Ishikawa (cell line): ENCODE data around the gene NEK3.

Experiments
- CEBPB ChIP-seq: IDR thresholded peaks from 2 replicates; pipeline ENCODE4 v1.6.1; 2012
- CREB1 ChIP-seq: IDR thresholded peaks from 2 replicates; pipeline ENCODE4 v1.6.1; 2012; ENCODE audit warnings: low read depth
- EGR1 ChIP-seq: IDR thresholded peaks from 2 replicates; pipeline ENCODE4 v1.6.1; 2012
- EP300 ChIP-seq: IDR thresholded peaks from 2 replicates; pipeline ENCODE4 v1.6.1; 2012; ENCODE audit warnings: borderline replicate concordance
- FOXM1 ChIP-seq: IDR thresholded peaks from 2 replicates; pipeline ENCODE4 v1.6.1; 2012; ENCODE audit warnings: low read depth, borderline replicate concordance
- NFIC ChIP-seq: IDR thresholded peaks from 2 replicates; pipeline ENCODE4 v1.6.1; 2012
- RAD21 ChIP-seq: IDR thresholded peaks from 2 replicates; pipeline ENCODE4 v1.6.1; 2012; ENCODE audit warnings: low read depth
- TAF1 ChIP-seq: IDR thresholded peaks from 2 replicates; pipeline ENCODE4 v1.6.1; 2012; ENCODE audit warnings: low read depth, mild to moderate bottlenecking
- TCF12 ChIP-seq: IDR thresholded peaks from 2 replicates; pipeline ENCODE4 v1.6.1; 2012; ENCODE audit warnings: low read depth
- TEAD4 ChIP-seq: IDR thresholded peaks from 2 replicates; pipeline ENCODE4 v1.6.1; 2012
- YY1 ChIP-seq: IDR thresholded peaks from 2 replicates; pipeline ENCODE4 v1.6.1; 2012; ENCODE audit warnings: low read depth
- ZBTB7A ChIP-seq: IDR thresholded peaks from 2 replicates; pipeline ENCODE4 v1.6.1; 2012; ENCODE audit warnings: low read depth
- TF ChIP-seq, protein P1 (sequence below): IDR thresholded peaks from 2 replicates; pipeline ENCODE4 v1.6.1; 2012
- TF ChIP-seq, protein P2 (sequence below): IDR thresholded peaks from 2 replicates; pipeline ENCODE4 v1.6.1; 2012; ENCODE audit warnings: low read depth, mild to moderate bottlenecking
- TF ChIP-seq, protein P3 (sequence below): IDR thresholded peaks from 2 replicates; pipeline ENCODE4 v1.6.1; 2012

Gene NEK3

GRCh38 chr13:52105841-52106240 is 53.6 kb downstream of the NEK3 start:
- TF ChIP-seq CEBPB (no peak), EGR1 (no peak), TAF1 (no peak)
- TF ChIP-seq, protein P1, sequence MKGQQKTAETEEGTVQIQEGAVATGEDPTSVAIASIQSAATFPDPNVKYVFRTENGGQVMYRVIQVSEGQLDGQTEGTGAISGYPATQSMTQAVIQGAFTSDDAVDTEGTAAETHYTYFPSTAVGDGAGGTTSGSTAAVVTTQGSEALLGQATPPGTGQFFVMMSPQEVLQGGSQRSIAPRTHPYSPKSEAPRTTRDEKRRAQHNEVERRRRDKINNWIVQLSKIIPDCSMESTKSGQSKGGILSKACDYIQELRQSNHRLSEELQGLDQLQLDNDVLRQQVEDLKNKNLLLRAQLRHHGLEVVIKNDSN, result no peak

GRCh38 chr13:52104624-52105023 is 54.8 kb downstream of the NEK3 start:
- TF ChIP-seq TEAD4 (peak; percentile 50), NFIC (0 out of 2 replicates have a peak, but pooled peaks have one; percentile 12), ZBTB7A (no peak), CEBPB (peak; percentile 99), RAD21 (peak; percentile 10; the same call in 1 of the 2 replicates), TCF12 (peak; percentile 39; the same call in 1 of the 2 replicates), EP300 (peak; percentile 65; the same call in 1 of the 2 replicates), FOXM1 (peak; percentile 61; the same call in 1 of the 2 replicates), EGR1 (no peak)
- TF ChIP-seq, protein P2, sequence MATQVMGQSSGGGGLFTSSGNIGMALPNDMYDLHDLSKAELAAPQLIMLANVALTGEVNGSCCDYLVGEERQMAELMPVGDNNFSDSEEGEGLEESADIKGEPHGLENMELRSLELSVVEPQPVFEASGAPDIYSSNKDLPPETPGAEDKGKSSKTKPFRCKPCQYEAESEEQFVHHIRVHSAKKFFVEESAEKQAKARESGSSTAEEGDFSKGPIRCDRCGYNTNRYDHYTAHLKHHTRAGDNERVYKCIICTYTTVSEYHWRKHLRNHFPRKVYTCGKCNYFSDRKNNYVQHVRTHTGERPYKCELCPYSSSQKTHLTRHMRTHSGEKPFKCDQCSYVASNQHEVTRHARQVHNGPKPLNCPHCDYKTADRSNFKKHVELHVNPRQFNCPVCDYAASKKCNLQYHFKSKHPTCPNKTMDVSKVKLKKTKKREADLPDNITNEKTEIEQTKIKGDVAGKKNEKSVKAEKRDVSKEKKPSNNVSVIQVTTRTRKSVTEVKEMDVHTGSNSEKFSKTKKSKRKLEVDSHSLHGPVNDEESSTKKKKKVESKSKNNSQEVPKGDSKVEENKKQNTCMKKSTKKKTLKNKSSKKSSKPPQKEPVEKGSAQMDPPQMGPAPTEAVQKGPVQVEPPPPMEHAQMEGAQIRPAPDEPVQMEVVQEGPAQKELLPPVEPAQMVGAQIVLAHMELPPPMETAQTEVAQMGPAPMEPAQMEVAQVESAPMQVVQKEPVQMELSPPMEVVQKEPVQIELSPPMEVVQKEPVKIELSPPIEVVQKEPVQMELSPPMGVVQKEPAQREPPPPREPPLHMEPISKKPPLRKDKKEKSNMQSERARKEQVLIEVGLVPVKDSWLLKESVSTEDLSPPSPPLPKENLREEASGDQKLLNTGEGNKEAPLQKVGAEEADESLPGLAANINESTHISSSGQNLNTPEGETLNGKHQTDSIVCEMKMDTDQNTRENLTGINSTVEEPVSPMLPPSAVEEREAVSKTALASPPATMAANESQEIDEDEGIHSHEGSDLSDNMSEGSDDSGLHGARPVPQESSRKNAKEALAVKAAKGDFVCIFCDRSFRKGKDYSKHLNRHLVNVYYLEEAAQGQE, result no peak
- TF ChIP-seq, protein P3, sequence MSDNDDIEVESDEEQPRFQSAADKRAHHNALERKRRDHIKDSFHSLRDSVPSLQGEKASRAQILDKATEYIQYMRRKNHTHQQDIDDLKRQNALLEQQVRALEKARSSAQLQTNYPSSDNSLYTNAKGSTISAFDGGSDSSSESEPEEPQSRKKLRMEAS, result peak; percentile 39; the same call in 1 of the 2 replicates

DNA sequence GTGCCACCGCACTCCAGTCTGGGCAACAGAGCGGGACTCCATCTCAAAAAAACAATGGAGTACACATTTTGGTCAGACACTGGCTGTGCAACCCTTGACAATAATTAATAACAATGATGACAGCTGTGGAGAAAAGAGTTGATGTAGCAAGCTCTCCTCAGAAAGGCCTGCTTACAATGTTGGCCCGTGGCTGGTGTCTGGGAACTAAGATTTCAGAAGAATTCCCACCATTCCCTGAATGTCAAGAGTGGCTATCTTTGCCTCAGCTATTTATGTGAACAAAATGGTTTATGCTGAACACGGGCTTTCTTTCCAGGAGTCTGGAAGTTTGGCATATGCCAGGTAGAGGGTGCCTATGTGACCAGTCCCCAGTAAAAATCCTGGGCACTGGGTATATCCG is 56.0 kb downstream of the NEK3 start:
- TF ChIP-seq, protein P2, result no peak

DNA sequence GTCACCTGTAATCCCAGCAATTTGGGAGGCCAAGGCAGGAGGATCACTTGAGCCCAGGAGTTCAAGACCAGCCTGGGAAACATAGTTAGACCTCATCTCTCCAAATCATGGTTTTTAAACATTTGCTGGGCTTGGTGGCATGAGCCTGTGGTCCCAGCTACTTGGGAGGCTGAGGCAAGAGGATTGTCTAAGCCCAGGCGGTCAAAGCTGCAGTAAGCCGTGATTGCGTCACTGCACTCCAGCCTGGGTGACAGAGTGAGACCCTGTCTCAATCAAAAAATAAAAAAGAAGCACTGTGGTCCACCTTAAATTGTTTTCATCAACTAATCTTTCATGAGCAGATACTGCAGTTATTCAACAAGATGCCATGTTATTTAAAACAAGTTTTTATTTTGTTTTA is 57.0 kb downstream of the NEK3 start:
- TF ChIP-seq CEBPB, result peak; percentile 74

- TF ChIP-seq EP300 (no peak), TAF1 (no peak), TCF12 (no peak), NFIC (no peak), CREB1 (no peak), EGR1 (no peak), FOXM1 (no peak)
- TF ChIP-seq, protein P1, result no peak
- TF ChIP-seq, protein P3, result no peak
- TF ChIP-seq, protein P2, result no peak
These were observed 62.2 kb downstream of the NEK3 start for GRCh38 chr13:52097197-52097596.

DNA sequence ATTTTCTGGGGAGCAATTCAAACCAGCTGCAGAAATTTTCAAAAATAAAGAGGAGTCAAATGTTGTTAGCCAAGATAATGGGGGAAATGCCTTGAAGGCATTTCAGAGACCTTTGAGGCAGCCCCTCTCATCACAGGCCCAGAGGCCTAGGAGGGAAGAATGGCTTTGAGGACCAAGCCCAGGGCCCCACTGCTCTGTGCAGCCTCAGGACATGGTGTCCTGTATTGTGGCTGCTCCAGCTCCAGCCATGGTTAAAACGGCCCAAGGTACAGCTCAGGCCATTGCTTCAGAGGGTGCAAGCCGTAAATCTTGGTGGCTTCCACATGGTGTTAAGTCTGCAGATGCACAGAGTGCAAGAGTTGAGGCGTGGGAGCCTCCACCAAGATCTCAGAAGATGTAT is 62.6 kb downstream of the NEK3 start:
- no peak for TF ChIP-seq TCF12
- no peak for TF ChIP-seq RAD21
- TF ChIP-seq FOXM1, result no peak
- TF ChIP-seq CEBPB, result no peak
- no peak for TF ChIP-seq EGR1
- no peak for TF ChIP-seq NFIC
- TF ChIP-seq, protein P1, result no peak
- TF ChIP-seq, protein P3, result no peak
- TF ChIP-seq TEAD4, result no peak
- no peak for TF ChIP-seq ZBTB7A
- no peak for TF ChIP-seq CREB1
- no peak for TF ChIP-seq TAF1
- no peak for TF ChIP-seq YY1
- TF ChIP-seq, protein P2, result no peak
